Measurements from ENCODE around the gene CCDC187.

CCDC187 gene

DNA sequence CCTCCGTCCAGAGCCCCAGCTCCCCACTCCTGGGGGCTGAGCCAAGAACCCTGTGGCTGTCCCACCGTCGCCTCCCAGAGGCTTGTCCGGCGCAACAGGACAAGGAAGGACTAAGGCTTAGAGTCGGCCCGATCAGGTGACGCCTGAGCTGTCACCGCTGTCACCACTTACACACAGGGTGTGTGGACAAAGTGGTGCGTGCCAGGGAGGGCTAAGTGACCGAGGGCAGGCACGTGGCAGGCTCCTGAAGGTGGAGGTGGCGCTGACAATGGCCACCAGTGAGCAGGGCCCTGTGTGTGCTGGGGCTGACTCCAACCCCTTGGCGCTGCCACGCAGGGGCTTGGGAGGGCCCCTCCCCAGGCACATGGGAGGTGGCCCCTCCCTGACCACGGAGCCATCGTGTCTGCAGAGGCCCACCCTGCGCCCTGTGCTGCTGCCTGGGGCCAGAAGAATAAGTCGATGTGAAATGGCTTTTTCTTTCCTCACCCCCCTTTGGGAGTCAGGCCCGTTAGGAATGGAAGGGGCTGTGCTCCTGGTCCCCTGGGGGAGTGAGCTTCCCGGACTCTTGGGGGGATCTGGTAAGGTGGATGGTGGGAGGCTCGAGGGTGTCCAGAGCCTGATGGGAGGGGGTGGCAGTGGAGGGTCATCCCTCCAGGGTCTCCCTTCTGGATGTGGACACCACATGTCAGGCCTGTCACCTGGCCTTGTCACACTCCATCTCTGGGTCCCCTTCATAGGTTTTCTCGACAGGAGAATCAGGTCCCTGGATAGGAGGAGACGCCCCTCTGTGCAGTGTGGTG, 20.8 kb upstream of the CCDC187 start:
- Histone ChIP-seq H3K27me3 (ENCODE audit: control insufficient read depth, low read length) (peaks cover 19% of the 10 kb centered on the region), H3K4me2 (ENCODE audit: low read length) (no peak overlapping the region), H3K9me3 (ENCODE audit: control insufficient read depth, insufficient read depth, low read length) (no peaks in the 10 kb centered on the region), H3K36me3 (ENCODE audit: control insufficient read depth, low read length) (no peaks in the 10 kb centered on the region), H3K4me1 (ENCODE audit: control insufficient read depth, low read length) (peaks cover 13% of the 10 kb centered on the region), H3K9me2 (replicated peaks; ENCODE audit: control insufficient read depth, low read length) (no peaks in the 10 kb centered on the region), H3K4me3 (ENCODE audit: low read length) (no peak overlapping the region), H3F3A (ENCODE audit: control insufficient read depth, insufficient read depth) (no peaks in the 10 kb centered on the region), H3K79me2 (ENCODE audit: control insufficient read depth, low read length) (no peaks in the 10 kb centered on the region), H4K20me1 (ENCODE audit: control insufficient read depth, insufficient read depth, low read depth, low read length) (no peaks in the 10 kb centered on the region), H3K27ac (ENCODE audit: low read depth, low read length) (no peak overlapping the region)
- no peak for TF ChIP-seq EZH2phosphoT487 (IDR thresholded peaks at IDR 0.05; ENCODE audit: borderline replicate concordance, low read length)
- TF ChIP-seq, protein P1, sequence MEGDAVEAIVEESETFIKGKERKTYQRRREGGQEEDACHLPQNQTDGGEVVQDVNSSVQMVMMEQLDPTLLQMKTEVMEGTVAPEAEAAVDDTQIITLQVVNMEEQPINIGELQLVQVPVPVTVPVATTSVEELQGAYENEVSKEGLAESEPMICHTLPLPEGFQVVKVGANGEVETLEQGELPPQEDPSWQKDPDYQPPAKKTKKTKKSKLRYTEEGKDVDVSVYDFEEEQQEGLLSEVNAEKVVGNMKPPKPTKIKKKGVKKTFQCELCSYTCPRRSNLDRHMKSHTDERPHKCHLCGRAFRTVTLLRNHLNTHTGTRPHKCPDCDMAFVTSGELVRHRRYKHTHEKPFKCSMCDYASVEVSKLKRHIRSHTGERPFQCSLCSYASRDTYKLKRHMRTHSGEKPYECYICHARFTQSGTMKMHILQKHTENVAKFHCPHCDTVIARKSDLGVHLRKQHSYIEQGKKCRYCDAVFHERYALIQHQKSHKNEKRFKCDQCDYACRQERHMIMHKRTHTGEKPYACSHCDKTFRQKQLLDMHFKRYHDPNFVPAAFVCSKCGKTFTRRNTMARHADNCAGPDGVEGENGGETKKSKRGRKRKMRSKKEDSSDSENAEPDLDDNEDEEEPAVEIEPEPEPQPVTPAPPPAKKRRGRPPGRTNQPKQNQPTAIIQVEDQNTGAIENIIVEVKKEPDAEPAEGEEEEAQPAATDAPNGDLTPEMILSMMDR (IDR thresholded peaks at IDR 0.05; ENCODE audit: low read depth, low read length, poor library complexity, severe bottlenecking), result no peak

DNA sequence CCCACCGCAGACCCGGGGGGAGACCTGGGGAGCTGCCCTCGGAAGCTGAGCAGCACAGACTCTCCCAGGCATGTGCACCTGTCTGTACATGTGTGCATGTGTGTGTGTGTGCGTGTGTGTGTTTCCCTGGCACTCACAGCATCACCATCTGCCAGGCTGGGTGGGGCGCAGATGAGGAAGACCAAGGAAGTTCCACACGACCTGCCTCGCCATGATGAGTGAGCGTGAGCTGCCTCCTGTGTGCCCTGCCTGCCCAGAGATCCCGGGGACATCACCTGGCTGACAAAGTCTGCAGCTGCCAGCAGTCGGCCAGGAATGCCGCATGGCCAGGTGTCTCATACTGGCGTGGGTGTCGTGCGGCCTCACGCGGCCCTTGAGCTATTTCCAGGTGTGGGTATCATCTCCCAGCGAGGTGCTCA, 19.5 kb upstream of the CCDC187 start:
- Histone ChIP-seq H3K9me2 (replicated peaks; ENCODE audit: control insufficient read depth, low read length) (no peaks in the 10 kb centered on the region), H4K20me1 (ENCODE audit: control insufficient read depth, insufficient read depth, low read depth, low read length) (no peaks in the 10 kb centered on the region), H3K79me2 (ENCODE audit: control insufficient read depth, low read length) (no peaks in the 10 kb centered on the region), H3K4me1 (ENCODE audit: control insufficient read depth, low read length) (peaks cover 26% of the 10 kb centered on the region), H3K4me3 (ENCODE audit: low read length) (no peak overlapping the region), H3K9me3 (ENCODE audit: control insufficient read depth, insufficient read depth, low read length) (no peaks in the 10 kb centered on the region), H3K4me2 (ENCODE audit: low read length) (no peak overlapping the region), H3K27ac (ENCODE audit: low read depth, low read length) (no peak overlapping the region), H3F3A (ENCODE audit: control insufficient read depth, insufficient read depth) (no peaks in the 10 kb centered on the region), H3K36me3 (ENCODE audit: control insufficient read depth, low read length) (no peaks in the 10 kb centered on the region), H3K27me3 (ENCODE audit: control insufficient read depth, low read length) (peaks cover 15% of the 10 kb centered on the region)
- TF ChIP-seq EZH2phosphoT487 (IDR thresholded peaks at IDR 0.05; ENCODE audit: borderline replicate concordance, low read length), result no peak
- TF ChIP-seq, protein P1 (IDR thresholded peaks at IDR 0.05; ENCODE audit: low read depth, low read length, poor library complexity, severe bottlenecking), result no peak

DNA sequence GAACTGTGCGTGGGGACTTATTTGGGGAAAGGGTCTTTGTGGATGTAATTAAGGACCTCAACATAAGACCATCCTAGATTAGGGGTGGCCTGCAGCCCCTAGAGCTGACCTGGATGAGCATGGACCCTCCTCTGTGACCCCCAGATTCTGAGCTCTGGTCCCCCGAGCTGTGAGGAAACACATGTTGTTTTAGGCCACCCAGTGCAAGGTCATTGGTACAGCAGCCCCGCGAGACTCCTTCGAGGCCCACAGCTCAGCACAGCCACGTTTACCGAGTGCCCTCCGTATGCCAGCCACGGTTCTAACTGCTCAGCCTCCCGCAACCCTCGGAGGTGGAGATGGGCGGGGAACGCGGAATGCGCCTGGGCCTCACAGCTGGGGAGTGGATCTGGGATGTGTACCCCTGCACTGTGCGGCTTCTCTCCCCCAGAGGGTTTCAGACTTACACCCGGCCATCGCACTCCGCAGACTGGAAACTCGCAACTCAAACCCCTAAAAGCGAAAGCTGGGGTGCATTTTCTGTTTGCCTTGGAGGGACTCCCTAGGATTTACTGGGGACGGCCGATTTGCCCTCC, 18.9 kb upstream of the CCDC187 start:
- H3K36me3 ChIP-seq (ENCODE audit: control insufficient read depth, low read length), result no peaks in the 10 kb centered on the region
- no peaks in the 10 kb centered on the region for H3K79me2 ChIP-seq (ENCODE audit: control insufficient read depth, low read length)
- H3K27ac ChIP-seq (ENCODE audit: low read depth, low read length), result no peak overlapping the region
- no peaks in the 10 kb centered on the region for H3K9me3 ChIP-seq (ENCODE audit: control insufficient read depth, insufficient read depth, low read length)
- TF ChIP-seq, protein P1 (IDR thresholded peaks at IDR 0.05; ENCODE audit: low read depth, low read length, poor library complexity, severe bottlenecking), result no peak
- TF ChIP-seq EZH2phosphoT487 (IDR thresholded peaks at IDR 0.05; ENCODE audit: borderline replicate concordance, low read length), result no peak
- H3K4me2 ChIP-seq (ENCODE audit: low read length), result no peak overlapping the region
- H3K4me3 ChIP-seq (ENCODE audit: low read length), result no peak overlapping the region
- peaks cover 11% of the 10 kb centered on the region; the same call in 1 of the 2 replicates for H3K27me3 ChIP-seq (ENCODE audit: control insufficient read depth, low read length)
- no peaks in the 10 kb centered on the region for H4K20me1 ChIP-seq (ENCODE audit: control insufficient read depth, insufficient read depth, low read depth, low read length)
- no peaks in the 10 kb centered on the region for H3F3A ChIP-seq (ENCODE audit: control insufficient read depth, insufficient read depth)
- no peaks in the 10 kb centered on the region for H3K9me2 ChIP-seq (replicated peaks; ENCODE audit: control insufficient read depth, low read length)
- H3K4me1 ChIP-seq (ENCODE audit: control insufficient read depth, low read length), result peaks cover 31% of the 10 kb centered on the region
